Measurements from ENCODE around the gene LEMD2. TPM values are rescaled to one million over a fixed set of nuclear protein-coding genes. Genes with fewer than 3 reads are reported as not detected.

Gene LEMD2
- total RNA-seq, 1 experiment from 2014 or later: 78.7 TPM

DNA sequence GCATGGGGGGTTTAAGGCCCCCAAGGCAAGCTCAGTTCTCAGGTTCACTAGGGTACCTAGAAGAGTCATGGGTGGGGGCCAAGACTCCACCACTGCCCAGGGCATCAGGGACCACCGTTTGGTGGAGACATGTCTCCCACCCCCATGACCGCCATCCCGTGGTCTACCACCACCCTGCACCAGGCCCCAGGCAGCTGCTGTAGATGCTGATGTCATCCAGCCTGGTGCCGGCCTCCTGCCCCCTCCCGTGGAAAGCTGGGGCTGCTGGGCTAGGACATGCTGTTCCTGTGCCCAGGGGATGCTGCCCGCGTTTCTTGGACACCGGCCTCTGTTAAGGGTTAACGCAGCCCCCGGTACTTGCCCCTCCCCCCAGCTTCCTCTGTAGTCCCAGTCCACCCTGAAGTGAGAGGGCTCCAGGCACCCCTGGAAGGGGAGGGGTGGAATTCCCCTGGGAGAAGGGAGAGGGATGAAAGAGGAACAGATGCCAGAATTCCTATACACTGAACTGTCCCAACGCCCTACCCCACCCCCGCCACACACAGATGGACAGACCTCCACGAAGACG lies 42.8 kb downstream of the LEMD2 start:
- DNase-seq (ENCODE audit: low read depth in 1 of 2, low spot score in 2 of 2): peak; percentile 84 to 87
- no peaks in the 10 kb centered on the region for H3K9me3 ChIP-seq (replicated peaks)
- peaks cover 35% of the 10 kb centered on the region for H3K4me1 ChIP-seq (replicated peaks)
- peak overlapping the region; percentile 35 for H3K4me3 ChIP-seq
- peak overlapping the region; percentile 53 for H3K27ac ChIP-seq
- no peaks in the 10 kb centered on the region; the same call in 1 of the 2 replicates for H3K36me3 ChIP-seq
- H3K27me3 ChIP-seq (replicated peaks): no peaks in the 10 kb centered on the region

DNA sequence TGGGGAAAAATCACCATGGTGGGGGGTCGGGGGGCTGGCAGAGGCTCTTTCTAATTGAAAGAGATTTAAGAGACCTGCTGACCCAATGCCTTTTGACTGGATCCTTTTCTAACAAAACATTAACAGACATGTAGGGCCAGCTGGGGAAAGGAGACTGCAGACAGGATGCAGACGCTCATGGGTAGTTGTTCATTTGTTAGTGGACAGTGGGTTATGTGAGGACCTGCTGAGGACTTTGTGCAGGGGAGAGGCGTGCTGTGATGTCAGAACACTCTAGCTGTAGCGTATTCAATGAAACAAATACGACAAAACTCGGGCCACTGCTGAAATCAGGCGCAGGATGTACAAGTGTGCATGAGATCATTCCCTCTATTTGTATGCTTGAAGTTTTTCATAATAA lies 43.4 kb downstream of the LEMD2 start:
- peaks cover 35% of the 10 kb centered on the region for H3K4me1 ChIP-seq (replicated peaks)
- no peaks in the 10 kb centered on the region for H3K27me3 ChIP-seq (replicated peaks)
- peak overlapping the region; percentile 53 for H3K27ac ChIP-seq
- peak in 1 of 2 experiments; percentile 15 for DNase-seq (ENCODE audit: low read depth in 1 of 2, low spot score in 2 of 2)
- H3K36me3 ChIP-seq: no peaks in the 10 kb centered on the region; the same call in 1 of the 2 replicates
- H3K9me3 ChIP-seq (replicated peaks): no peaks in the 10 kb centered on the region
- peak overlapping the region; percentile 35 for H3K4me3 ChIP-seq

DNA sequence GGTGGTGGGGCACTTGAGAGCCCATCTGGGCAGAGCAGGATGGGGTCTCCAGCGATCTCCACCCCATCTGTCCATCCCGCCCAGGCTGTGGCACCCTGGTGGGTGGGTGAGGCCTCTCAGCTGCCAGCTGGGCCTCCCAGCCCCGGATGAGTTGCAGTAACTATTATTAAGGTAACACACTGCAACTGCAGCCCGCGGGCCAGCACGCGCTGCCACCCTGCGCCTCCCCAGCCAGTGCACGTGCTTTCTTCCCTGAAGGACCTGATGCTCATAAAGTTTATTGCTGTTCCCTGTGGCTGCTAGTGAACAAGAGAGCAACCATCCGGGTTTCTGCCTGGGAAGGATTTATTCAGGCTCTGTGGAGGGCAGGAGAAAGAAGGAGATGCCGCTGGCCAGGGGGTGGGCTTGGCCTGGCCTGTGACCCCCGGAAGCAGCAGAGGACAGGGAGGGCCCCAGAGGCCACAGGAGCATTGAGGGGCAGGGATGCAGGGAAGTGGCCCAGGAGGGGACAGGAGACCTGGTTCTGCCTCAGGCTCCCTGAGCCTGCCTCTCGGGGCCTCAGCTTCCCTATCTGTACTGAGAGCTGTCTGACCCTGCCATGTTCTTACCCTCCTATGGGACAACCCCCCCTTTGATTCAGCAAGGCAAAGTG lies 43.9 kb downstream of the LEMD2 start:
- H3K36me3 ChIP-seq: no peaks in the 10 kb centered on the region; the same call in 1 of the 2 replicates
- no peaks in the 10 kb centered on the region for H3K27me3 ChIP-seq (replicated peaks)
- peak overlapping the region; percentile 53 for H3K27ac ChIP-seq
- H3K9me3 ChIP-seq (replicated peaks): no peaks in the 10 kb centered on the region
- DNase-seq (ENCODE audit: low read depth in 1 of 2, low spot score in 2 of 2): peak in 1 of 2 experiments; percentile 7
- H3K4me1 ChIP-seq (replicated peaks): peaks cover 35% of the 10 kb centered on the region
- no peak overlapping the region for H3K4me3 ChIP-seq

DNA sequence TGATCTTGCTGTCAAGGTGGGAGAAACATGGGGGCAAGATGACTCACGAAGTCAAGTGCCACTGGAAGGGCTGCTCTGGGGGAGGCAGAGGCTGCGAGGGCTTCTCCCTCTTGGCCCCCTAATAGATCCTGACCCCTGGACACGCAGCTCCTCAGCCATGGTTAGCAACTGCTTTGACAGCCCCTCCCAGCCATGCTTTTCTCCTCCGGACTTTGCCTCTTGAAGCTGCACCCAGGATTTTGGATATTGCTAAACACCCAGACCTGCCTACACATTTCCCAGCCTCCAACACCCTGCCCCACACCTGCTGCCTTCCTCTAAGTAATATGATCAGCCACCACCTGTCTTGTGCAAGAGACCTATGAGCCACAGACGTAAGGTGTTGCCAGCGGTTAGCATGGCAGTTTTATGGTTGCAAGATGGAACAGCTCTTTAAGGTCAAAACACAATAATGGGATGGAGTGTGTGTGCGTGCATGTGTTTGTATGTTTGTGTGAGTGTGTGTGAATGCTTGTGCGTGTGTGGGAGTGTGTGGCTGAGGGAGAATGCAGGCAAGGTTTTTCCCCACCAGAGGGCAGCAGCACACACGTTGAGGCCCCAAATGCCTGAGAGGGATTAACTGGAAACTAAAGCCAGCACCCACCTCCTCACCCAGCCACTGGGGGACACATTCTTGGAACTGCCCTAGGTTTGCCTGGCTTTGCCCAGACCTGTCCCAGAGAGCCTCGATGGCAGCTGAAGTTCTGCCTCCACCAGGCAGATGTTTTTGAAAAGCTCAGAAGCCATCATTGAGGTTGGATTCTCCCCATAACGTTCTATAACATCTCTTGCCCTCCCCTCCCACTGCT lies 44.7 kb downstream of the LEMD2 start:
- Histone ChIP-seq H3K27me3 (replicated peaks) (no peaks in the 10 kb centered on the region), H3K9me3 (replicated peaks) (no peaks in the 10 kb centered on the region), H3K4me1 (replicated peaks) (peaks cover 43% of the 10 kb centered on the region), H3K27ac (no peak overlapping the region), H3K4me3 (no peak overlapping the region), H3K36me3 (no peaks in the 10 kb centered on the region; the same call in 1 of the 2 replicates)
- peak; percentile 66 to 78 for DNase-seq (ENCODE audit: low read depth in 1 of 2, low spot score in 2 of 2)

DNA sequence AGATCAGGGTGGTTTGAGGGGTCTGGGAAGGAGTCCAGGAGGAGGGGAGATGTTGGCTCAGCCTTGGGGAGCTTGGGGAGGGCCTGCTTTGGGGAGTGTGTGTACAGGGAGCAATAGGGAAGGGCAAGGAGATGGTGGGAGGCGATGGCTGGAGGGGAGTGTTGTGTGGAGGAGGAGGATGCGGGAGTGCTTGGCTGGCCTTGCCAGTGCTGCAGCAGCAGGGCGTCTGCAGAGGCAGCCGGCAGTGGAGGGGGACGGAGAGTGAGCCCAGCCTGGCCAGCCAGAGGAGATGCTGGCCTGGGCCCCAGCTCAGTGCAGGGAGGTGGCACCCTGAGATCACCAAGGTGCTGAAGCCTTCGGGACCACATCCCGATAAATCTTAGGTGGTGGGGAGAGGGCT lies 46.1 kb downstream of the LEMD2 start:
- H3K27ac ChIP-seq: no peak overlapping the region
- no peaks in the 10 kb centered on the region; the same call in 1 of the 2 replicates for H3K36me3 ChIP-seq
- peaks cover 42% of the 10 kb centered on the region for H3K4me1 ChIP-seq (replicated peaks)
- DNase-seq (ENCODE audit: low read depth in 1 of 2, low spot score in 2 of 2): no peak
- no peak overlapping the region for H3K4me3 ChIP-seq
- H3K27me3 ChIP-seq (replicated peaks): no peaks in the 10 kb centered on the region
- H3K9me3 ChIP-seq (replicated peaks): no peaks in the 10 kb centered on the region

DNA sequence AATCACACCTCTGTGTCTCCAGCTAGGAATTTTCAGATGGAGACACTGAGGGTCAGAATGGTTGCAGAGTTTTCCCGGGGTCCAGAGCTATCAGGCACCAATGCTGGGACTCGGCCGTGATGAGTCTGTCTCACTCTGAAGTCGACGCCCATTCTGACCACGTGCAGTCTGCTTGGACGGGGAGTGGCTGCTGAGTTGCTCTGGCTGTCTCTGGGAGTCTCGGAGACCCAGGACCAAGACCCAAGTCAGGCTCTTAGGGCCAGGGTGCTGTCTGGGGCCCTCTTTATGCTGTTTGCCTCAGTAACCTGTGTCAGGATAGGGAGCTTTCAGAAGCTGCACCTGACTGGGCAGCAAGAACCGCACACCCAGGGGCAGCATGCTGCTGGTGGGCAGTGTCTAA lies 46.8 kb downstream of the LEMD2 start:
- H3K4me1 ChIP-seq (replicated peaks): peaks cover 35% of the 10 kb centered on the region
- DNase-seq (ENCODE audit: low read depth in 1 of 2, low spot score in 2 of 2): no peak

DNA sequence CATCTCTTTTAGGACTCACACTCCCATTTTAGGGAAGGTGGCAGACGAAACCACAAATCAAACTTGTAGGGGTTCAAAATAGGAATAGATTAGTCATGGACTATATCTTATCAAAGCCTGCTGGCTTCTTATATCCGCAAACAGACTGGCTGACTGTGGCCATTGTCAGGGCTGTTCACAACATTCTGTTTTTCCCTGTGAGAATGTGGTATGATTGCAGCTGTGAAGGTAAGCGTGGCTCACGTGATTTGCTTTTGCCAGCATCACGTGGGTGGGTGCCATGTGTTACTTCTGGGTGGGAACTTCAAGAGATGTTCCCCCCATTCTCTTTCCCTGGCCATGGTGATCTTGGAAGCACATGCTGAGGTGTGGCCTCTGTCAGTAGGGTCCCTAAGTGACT lies 48.1 kb downstream of the LEMD2 start:
- Histone ChIP-seq H3K4me1 (replicated peaks) (peaks cover 22% of the 10 kb centered on the region), H3K4me3 (no peak overlapping the region), H3K27ac (no peak overlapping the region), H3K36me3 (no peaks in the 10 kb centered on the region; the same call in 1 of the 2 replicates), H3K27me3 (replicated peaks) (no peaks in the 10 kb centered on the region), H3K9me3 (replicated peaks) (no peaks in the 10 kb centered on the region)
- no peak for DNase-seq (ENCODE audit: low read depth in 1 of 2, low spot score in 2 of 2)

More for the DNA sequence above, 46.8 kb downstream of the LEMD2 start:
- Histone ChIP-seq H3K27ac (no peak overlapping the region), H3K4me3 (no peak overlapping the region), H3K36me3 (no peaks in the 10 kb centered on the region; the same call in 1 of the 2 replicates), H3K27me3 (replicated peaks) (no peaks in the 10 kb centered on the region), H3K9me3 (replicated peaks) (no peaks in the 10 kb centered on the region)

DNA sequence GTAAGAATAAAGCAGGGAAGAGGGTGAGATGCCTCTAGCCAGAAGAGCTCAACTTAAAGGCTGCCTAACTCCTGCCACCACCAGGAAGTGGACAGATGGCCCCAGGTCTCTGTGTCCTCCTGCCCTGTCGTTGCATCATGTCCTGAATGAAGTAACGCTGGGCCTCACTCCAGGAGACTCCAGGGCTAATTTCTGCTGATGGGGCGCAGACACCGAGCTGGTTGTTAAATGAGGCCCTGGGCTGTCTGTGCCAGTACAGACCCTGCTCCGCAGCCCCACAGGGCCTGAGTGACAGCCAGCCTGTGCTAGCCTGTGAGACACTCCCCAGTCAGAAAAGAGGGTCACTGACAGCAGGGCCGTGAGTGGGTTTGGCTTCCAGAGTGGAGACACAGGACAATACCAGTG lies 48.7 kb downstream of the LEMD2 start:
- Histone ChIP-seq H3K9me3 (replicated peaks) (no peaks in the 10 kb centered on the region), H3K36me3 (peaks cover 3% of the 10 kb centered on the region; the same call in 1 of the 2 replicates), H3K4me3 (no peak overlapping the region), H3K4me1 (replicated peaks) (peaks cover 16% of the 10 kb centered on the region), H3K27me3 (replicated peaks) (no peaks in the 10 kb centered on the region), H3K27ac (no peak overlapping the region)
- no peak for DNase-seq (ENCODE audit: low read depth in 1 of 2, low spot score in 2 of 2)

DNA sequence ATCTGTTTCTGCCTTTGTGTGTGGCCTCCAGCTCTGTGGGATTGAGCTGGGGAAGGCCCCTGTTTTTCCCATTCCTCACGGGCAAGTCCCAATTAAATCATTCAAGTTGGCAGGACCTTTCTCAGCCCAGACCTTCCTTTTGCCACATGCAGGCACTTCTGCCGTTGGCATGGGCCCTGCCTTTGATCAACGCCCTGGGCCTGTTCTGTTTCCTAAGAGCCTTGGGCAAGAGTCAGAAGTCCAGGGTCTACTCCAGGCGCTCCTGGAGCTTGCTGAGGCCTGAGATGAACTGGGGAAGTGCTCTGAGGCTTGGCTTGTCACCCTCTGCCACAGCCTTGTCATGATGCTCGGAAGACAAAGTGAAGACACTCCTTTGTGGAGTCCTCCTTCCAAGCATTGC lies 49.4 kb downstream of the LEMD2 start:
- peak in 1 of 2 experiments; percentile 4 for DNase-seq (ENCODE audit: low read depth in 1 of 2, low spot score in 2 of 2)
- peaks cover 9% of the 10 kb centered on the region; the same call in 1 of the 2 replicates for H3K36me3 ChIP-seq
- peaks cover 10% of the 10 kb centered on the region for H3K4me1 ChIP-seq (replicated peaks)
- H3K9me3 ChIP-seq (replicated peaks): no peaks in the 10 kb centered on the region
- H3K27ac ChIP-seq: no peak overlapping the region
- no peak overlapping the region for H3K4me3 ChIP-seq
- H3K27me3 ChIP-seq (replicated peaks): no peaks in the 10 kb centered on the region

DNA sequence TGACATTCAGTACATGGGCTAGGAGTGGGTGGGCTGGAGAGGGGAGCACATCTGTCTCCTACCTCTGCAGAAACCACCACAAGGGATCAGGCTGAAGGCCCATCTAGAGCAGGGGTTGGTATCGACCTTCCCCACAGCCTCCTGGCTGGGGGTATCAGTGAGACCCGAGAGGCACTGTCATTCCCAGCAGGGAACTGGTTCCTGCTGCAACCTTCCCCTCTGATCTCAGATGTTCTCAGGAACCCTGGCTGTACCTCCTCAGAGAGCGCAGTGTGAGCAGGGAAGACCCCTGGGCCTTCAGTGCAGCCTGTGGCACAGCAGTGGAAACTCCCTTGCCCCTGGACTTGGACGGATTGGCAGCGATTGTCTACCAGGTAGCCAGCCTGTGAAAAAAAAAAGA lies 50.1 kb downstream of the LEMD2 start:
- no peaks in the 10 kb centered on the region for H3K9me3 ChIP-seq (replicated peaks)
- peaks cover 9% of the 10 kb centered on the region; the same call in 1 of the 2 replicates for H3K36me3 ChIP-seq
- H3K27me3 ChIP-seq (replicated peaks): no peaks in the 10 kb centered on the region
- DNase-seq (ENCODE audit: low read depth in 1 of 2, low spot score in 2 of 2): no peak
- H3K4me1 ChIP-seq (replicated peaks): peaks cover 8% of the 10 kb centered on the region; the same call in 1 of the 2 replicates
- H3K4me3 ChIP-seq: no peak overlapping the region
- no peak overlapping the region for H3K27ac ChIP-seq

DNA sequence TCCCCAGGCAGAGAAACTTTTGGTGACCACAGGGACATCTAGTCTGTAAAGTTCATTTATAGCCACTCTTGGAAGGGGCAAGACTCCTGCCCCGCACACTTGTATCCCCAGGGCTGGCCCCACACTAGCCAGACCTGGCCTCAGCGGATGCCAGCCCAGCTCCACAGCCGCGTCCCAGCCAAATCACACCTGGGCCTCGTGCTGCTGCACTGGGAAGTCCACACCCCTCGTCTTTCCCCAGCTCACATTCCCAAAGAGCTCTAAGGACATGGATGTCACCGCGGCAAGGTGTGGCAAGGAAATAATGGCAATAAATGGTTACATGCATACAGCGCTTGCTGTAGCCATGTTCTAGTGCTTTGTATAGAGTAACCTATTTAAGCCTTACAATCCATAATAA lies 50.8 kb downstream of the LEMD2 start:
- peaks cover 13% of the 10 kb centered on the region; the same call in 1 of the 2 replicates for H3K36me3 ChIP-seq
- H3K27me3 ChIP-seq (replicated peaks): no peaks in the 10 kb centered on the region
- H3K4me1 ChIP-seq (replicated peaks): peaks cover 8% of the 10 kb centered on the region; the same call in 1 of the 2 replicates
- H3K9me3 ChIP-seq (replicated peaks): no peaks in the 10 kb centered on the region
- H3K27ac ChIP-seq: no peak overlapping the region
- H3K4me3 ChIP-seq: no peak overlapping the region
- DNase-seq (ENCODE audit: low read depth in 1 of 2, low spot score in 2 of 2): no peak

DNA sequence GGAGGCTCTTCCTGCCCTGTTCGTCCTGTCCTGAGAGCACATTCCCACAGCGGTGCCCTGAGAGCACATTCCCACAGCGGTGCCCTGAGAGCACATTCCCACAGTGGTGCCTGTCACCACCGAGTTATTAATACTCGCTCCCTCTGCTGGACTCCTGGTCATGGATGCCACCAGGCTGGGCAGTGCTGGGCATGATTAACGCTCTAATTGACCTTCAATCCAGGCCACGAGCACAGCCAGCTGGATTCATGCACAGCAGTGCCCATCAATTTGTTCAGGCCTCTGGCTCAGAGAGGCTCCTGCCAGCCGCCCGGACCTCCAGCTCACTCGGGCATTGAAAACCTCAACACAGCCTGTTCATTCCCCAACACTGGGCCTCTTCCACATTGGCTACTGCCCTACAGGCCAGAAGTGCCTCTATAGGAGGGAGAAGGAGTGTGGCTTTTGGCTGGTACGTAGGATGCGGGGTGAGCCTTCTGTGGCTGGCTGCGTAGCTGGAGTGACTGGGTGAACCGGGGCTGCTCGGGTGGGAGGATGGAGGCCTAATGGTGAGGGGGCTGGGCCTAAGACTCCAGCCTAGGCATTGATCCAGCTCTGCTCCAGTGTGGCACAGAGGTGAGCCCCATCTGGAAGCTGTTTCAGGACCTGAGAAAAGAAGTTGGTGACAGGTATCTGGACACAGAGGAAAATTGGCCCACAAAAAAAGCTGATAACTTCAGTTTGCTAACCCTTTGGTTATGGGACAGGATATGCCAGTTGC lies 51.5 kb downstream of the LEMD2 start:
- DNase-seq (ENCODE audit: low read depth in 1 of 2, low spot score in 2 of 2): no peak
- Histone ChIP-seq H3K27ac (no peak overlapping the region), H3K4me1 (replicated peaks) (peaks cover 8% of the 10 kb centered on the region; the same call in 1 of the 2 replicates), H3K4me3 (no peak overlapping the region), H3K36me3 (peaks cover 13% of the 10 kb centered on the region; the same call in 1 of the 2 replicates), H3K9me3 (replicated peaks) (no peaks in the 10 kb centered on the region), H3K27me3 (replicated peaks) (no peaks in the 10 kb centered on the region)

DNA sequence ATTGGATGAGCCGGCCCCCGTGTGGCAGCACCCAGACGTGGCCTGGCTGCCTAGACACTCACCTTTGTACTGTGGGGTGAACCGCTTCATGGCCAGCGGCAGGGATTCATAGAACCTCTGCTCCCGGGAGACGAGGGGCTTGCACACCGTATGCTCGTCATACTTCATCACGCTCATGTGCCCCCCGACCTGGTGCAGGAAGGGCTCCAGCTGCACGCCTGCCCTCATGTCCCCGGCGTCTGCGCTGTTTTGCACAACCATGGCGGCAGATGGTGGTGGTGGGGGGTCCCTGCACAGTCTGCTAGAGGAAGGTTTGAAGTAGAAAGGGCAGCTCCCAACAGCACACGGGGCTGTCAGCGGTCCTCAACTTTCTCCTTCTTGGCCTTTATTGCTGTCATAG lies 53.7 kb downstream of the LEMD2 start:
- DNase-seq (ENCODE audit: low read depth in 1 of 2, low spot score in 2 of 2): no peak

More for the DNA sequence above, 53.7 kb downstream of the LEMD2 start:
- Histone ChIP-seq H3K9me3 (replicated peaks) (no peaks in the 10 kb centered on the region), H3K27me3 (replicated peaks) (no peaks in the 10 kb centered on the region), H3K4me3 (no peak overlapping the region), H3K27ac (no peak overlapping the region), H3K4me1 (replicated peaks) (peaks cover 8% of the 10 kb centered on the region; the same call in 1 of the 2 replicates), H3K36me3 (peaks cover 22% of the 10 kb centered on the region)
